Central memory CD8-positive, alpha-beta T cell (primary cell): Measurements from ENCODE around the gene WNT3A.
A peak's percentile ranks its signal among the peaks of the same experiment; 100 is the strongest.

Experiments
- ATAC-seq: fragments of 150-1000 bp; cut with Tn5 transposase; replicated peaks from 2 replicates; pipeline ENCODE4 v1.10.0; 2022; ENCODE audit warnings: mild to moderate bottlenecking, moderate FRiP score, moderate number of reproducible peaks; ENCODE audit not compliant: poor library complexity, severe bottlenecking; ENCODE audit errors: extremely low read depth
- DNase-seq, 2 donors: peaks; one replicate each; pipeline ENCODE4 v3.0.0; 2021; ENCODE audit warnings: low spot score in 2 of 2
- H3K27ac Mint-ChIP-seq: one replicate; pipeline ENCODE4 v1.8.0; 2022; ENCODE audit warnings: low read depth, mild to moderate bottlenecking, moderate library complexity, mixed read lengths
- H3K27me3 Mint-ChIP-seq: one replicate; pipeline ENCODE4 v1.8.0; 2022; ENCODE audit warnings: mixed read lengths
- H3K36me3 Mint-ChIP-seq: one replicate; pipeline ENCODE4 v1.8.0; 2022; ENCODE audit warnings: mild to moderate bottlenecking, moderate library complexity, mixed read lengths; ENCODE audit not compliant: insufficient read depth
- H3K4me1 Mint-ChIP-seq: one replicate; pipeline ENCODE4 v1.8.0; 2022; ENCODE audit warnings: mixed read lengths
- H3K4me3 Mint-ChIP-seq: one replicate; pipeline ENCODE4 v1.8.0; 2022; ENCODE audit warnings: mild to moderate bottlenecking, moderate library complexity, mixed read lengths
- H3K9me3 Mint-ChIP-seq: one replicate; pipeline ENCODE4 v1.8.0; 2022; ENCODE audit warnings: mixed read lengths

WNT3A gene

GRCh38 chr1:228046421-228047182 lies 39.8 kb downstream of the WNT3A start:
- H3K27ac Mint-ChIP-seq = no peak overlapping the region
- ATAC-seq (no peak), DNase-seq (no peak)
- peaks cover 24% of the 10 kb centered on the region for H3K27me3 Mint-ChIP-seq
- H3K9me3 Mint-ChIP-seq = no peaks in the 10 kb centered on the region
- H3K4me1 Mint-ChIP-seq = no peaks in the 10 kb centered on the region
- H3K36me3 Mint-ChIP-seq = no peaks in the 10 kb centered on the region
- no peak overlapping the region for H3K4me3 Mint-ChIP-seq

- ATAC-seq = no peak
- Mint-ChIP-seq H3K4me1 (no peaks in the 10 kb centered on the region), H3K36me3 (no peaks in the 10 kb centered on the region), H3K27me3 (peaks cover 30% of the 10 kb centered on the region), H3K9me3 (no peaks in the 10 kb centered on the region), H3K27ac (no peak overlapping the region), H3K4me3 (no peak overlapping the region)
- DNase-seq = no peak
These were observed 40.3 kb downstream of the WNT3A start for GRCh38 chr1:228047183-228047466.

- Mint-ChIP-seq H3K27me3 (peaks cover 40% of the 10 kb centered on the region), H3K4me3 (no peak overlapping the region), H3K9me3 (no peaks in the 10 kb centered on the region), H3K27ac (no peak overlapping the region), H3K4me1 (no peaks in the 10 kb centered on the region), H3K36me3 (no peaks in the 10 kb centered on the region)
- DNase-seq (no peak), ATAC-seq (no peak)
These were observed 41.3 kb downstream of the WNT3A start for GRCh38 chr1:228048120-228048519.

- DNase-seq (no peak), ATAC-seq (no peak)
- no peaks in the 10 kb centered on the region for H3K4me1 Mint-ChIP-seq
- no peaks in the 10 kb centered on the region for H3K36me3 Mint-ChIP-seq
- H3K4me3 Mint-ChIP-seq = no peak overlapping the region
- H3K27me3 Mint-ChIP-seq = peaks cover 46% of the 10 kb centered on the region
- no peak overlapping the region for H3K27ac Mint-ChIP-seq
- no peaks in the 10 kb centered on the region for H3K9me3 Mint-ChIP-seq
These were observed 42.0 kb downstream of the WNT3A start for GRCh38 chr1:228048659-228049298.

GRCh38 chr1:228050571-228051231 lies 43.9 kb downstream of the WNT3A start:
- no peaks in the 10 kb centered on the region for H3K36me3 Mint-ChIP-seq
- H3K27me3 Mint-ChIP-seq = peaks cover 49% of the 10 kb centered on the region
- no peak overlapping the region for H3K27ac Mint-ChIP-seq
- DNase-seq (no peak), ATAC-seq (no peak)
- no peak overlapping the region for H3K4me3 Mint-ChIP-seq
- H3K4me1 Mint-ChIP-seq = no peaks in the 10 kb centered on the region
- no peaks in the 10 kb centered on the region for H3K9me3 Mint-ChIP-seq

GRCh38 chr1:228058172-228058948 lies 51.6 kb downstream of the WNT3A start:
- no peaks in the 10 kb centered on the region for H3K36me3 Mint-ChIP-seq
- H3K4me3 Mint-ChIP-seq = peak overlapping the region; percentile 58

GRCh38 chr1:228058949-228059633 lies 52.3 kb downstream of the WNT3A start:
- H3K36me3 Mint-ChIP-seq = no peaks in the 10 kb centered on the region
- peaks cover 11% of the 10 kb centered on the region for H3K4me1 Mint-ChIP-seq
- peaks cover 22% of the 10 kb centered on the region for H3K27me3 Mint-ChIP-seq
- DNase-seq (peak; percentile 43 to 56), ATAC-seq (peak; percentile 90)
- H3K4me3 Mint-ChIP-seq = peak overlapping the region; percentile 58
- H3K27ac Mint-ChIP-seq = no peak overlapping the region
- H3K9me3 Mint-ChIP-seq = no peaks in the 10 kb centered on the region

More at GRCh38 chr1:228058172-228058948, 51.6 kb downstream of the WNT3A start:
- Mint-ChIP-seq H3K4me1 (peaks cover 11% of the 10 kb centered on the region), H3K27ac (no peak overlapping the region), H3K27me3 (peaks cover 29% of the 10 kb centered on the region), H3K9me3 (no peaks in the 10 kb centered on the region)
- ATAC-seq (no peak), DNase-seq (no peak)

- no peak overlapping the region for H3K27ac Mint-ChIP-seq
These were observed 53.0 kb downstream of the WNT3A start for GRCh38 chr1:228059634-228060457.

GRCh38 chr1:228060458-228061190 lies 53.8 kb downstream of the WNT3A start:
- Mint-ChIP-seq H3K4me3 (peak overlapping the region; percentile 58), H3K36me3 (no peaks in the 10 kb centered on the region), H3K27ac (no peak overlapping the region), H3K4me1 (peaks cover 11% of the 10 kb centered on the region), H3K9me3 (no peaks in the 10 kb centered on the region), H3K27me3 (peaks cover 28% of the 10 kb centered on the region)
- no peak for DNase-seq
- no peak for ATAC-seq

More at GRCh38 chr1:228059634-228060457, 53.0 kb downstream of the WNT3A start:
- peak overlapping the region; percentile 58 for H3K4me3 Mint-ChIP-seq
- H3K27me3 Mint-ChIP-seq = peaks cover 22% of the 10 kb centered on the region
- DNase-seq (no peak), ATAC-seq (peak; percentile 16)
- no peaks in the 10 kb centered on the region for H3K36me3 Mint-ChIP-seq
- no peaks in the 10 kb centered on the region for H3K9me3 Mint-ChIP-seq
- peaks cover 11% of the 10 kb centered on the region for H3K4me1 Mint-ChIP-seq

- H3K36me3 Mint-ChIP-seq = no peaks in the 10 kb centered on the region
- no peak overlapping the region for H3K4me3 Mint-ChIP-seq
- H3K27me3 Mint-ChIP-seq = peaks cover 37% of the 10 kb centered on the region
- no peak overlapping the region for H3K27ac Mint-ChIP-seq
- ATAC-seq (no peak), DNase-seq (no peak)
- peaks cover 11% of the 10 kb centered on the region for H3K4me1 Mint-ChIP-seq
- no peaks in the 10 kb centered on the region for H3K9me3 Mint-ChIP-seq
These were observed 54.8 kb downstream of the WNT3A start for GRCh38 chr1:228061411-228062084.
